ENCODE measurements around the gene RAB19. TPM values are rescaled to one million over a fixed set of nuclear protein-coding genes. Genes with fewer than 3 reads are reported as not detected.
A peak's percentile ranks its signal among the peaks of the same experiment; 100 is the strongest.

Gene RAB19, protein sequence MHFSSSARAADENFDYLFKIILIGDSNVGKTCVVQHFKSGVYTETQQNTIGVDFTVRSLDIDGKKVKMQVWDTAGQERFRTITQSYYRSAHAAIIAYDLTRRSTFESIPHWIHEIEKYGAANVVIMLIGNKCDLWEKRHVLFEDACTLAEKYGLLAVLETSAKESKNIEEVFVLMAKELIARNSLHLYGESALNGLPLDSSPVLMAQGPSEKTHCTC
- 6.4 and 10.2 TPM in 2 replicates for total RNA-seq

DNA sequence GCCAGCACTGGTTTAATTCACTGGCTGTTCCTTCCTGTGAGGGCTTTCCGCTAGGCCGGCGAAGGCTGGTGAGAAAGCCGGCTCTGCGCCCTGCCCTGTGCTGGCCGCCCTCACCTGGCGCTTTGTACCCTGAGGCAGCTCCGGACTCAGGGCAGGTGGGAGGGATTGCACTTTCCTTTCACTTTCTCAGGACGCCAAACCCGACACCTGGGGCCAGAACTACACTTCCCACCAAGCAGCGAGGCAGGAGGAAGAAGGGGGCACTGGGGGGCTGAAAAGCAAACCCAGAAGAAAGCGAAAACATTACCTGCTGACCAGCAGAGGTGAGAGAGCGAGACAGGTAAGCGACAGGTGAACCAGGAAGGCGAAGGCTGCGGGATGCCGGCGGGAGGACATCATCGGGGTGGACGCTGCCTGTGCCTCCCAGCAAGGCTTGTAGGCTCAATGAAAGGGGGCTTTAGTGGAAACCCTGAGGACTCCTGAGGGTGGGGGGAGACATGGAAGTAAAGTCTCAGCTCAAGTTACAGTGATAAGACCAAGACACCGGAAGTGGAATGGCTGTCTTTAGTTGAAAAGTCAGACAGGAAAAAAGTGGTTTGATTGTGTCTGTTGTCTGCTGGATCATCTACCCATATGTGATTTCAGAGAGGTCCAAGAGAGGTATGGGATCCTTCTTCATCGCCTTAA, at the start of gene RAB19:
RAB19 (plus strand) TSS at position 181 of the 687 bp plus-strand sequence. CDS start 3,589 bp downstream, outside the sequence.
- Histone ChIP-seq H3K4me3 (ENCODE audit: low read depth, low read length) (peak within 1 kb of the TSS; percentile 40), H3K36me3 (ENCODE audit: control insufficient read depth, insufficient read depth, low read length) (no peaks in the 10 kb centered on the region), H3K27me3 (ENCODE audit: control insufficient read depth, insufficient read depth, low read length) (no peaks in the 10 kb centered on the region)
- no peak for DNase-seq (ENCODE audit: low read depth)
- TF ChIP-seq, protein P1, sequence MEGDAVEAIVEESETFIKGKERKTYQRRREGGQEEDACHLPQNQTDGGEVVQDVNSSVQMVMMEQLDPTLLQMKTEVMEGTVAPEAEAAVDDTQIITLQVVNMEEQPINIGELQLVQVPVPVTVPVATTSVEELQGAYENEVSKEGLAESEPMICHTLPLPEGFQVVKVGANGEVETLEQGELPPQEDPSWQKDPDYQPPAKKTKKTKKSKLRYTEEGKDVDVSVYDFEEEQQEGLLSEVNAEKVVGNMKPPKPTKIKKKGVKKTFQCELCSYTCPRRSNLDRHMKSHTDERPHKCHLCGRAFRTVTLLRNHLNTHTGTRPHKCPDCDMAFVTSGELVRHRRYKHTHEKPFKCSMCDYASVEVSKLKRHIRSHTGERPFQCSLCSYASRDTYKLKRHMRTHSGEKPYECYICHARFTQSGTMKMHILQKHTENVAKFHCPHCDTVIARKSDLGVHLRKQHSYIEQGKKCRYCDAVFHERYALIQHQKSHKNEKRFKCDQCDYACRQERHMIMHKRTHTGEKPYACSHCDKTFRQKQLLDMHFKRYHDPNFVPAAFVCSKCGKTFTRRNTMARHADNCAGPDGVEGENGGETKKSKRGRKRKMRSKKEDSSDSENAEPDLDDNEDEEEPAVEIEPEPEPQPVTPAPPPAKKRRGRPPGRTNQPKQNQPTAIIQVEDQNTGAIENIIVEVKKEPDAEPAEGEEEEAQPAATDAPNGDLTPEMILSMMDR (IDR thresholded peaks at IDR 0.05; ENCODE audit: insufficient read depth, low read length, poor library complexity, severe bottlenecking), result no peak

DNA sequence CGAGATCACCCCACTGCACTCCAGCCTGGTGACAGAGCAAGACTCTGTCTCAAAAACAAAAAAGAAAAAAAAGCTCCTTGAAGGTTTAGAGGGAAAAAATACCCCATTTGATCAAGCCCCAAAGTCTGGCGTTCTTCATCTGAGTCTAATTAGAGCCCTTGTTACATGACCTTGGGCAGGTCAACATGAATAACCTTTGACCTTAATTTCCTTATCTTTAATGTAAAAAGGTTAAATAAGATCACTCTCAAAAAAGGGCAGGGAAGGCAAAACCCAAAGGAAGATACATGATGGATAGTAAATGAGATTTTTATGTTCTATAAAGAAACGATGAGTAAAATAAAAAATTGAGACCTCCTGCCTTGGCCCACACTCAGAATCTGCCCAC, 45.8 kb upstream of the RAB19 start:
- Histone ChIP-seq H3K27me3 (ENCODE audit: control insufficient read depth, insufficient read depth, low read length) (no peaks in the 10 kb centered on the region), H3K36me3 (ENCODE audit: control insufficient read depth, insufficient read depth, low read length) (no peaks in the 10 kb centered on the region), H3K4me3 (ENCODE audit: low read depth, low read length) (no peak overlapping the region)
- TF ChIP-seq, protein P1 (IDR thresholded peaks at IDR 0.05; ENCODE audit: insufficient read depth, low read length, poor library complexity, severe bottlenecking), result no peak
- DNase-seq (ENCODE audit: low read depth), result no peak

DNA sequence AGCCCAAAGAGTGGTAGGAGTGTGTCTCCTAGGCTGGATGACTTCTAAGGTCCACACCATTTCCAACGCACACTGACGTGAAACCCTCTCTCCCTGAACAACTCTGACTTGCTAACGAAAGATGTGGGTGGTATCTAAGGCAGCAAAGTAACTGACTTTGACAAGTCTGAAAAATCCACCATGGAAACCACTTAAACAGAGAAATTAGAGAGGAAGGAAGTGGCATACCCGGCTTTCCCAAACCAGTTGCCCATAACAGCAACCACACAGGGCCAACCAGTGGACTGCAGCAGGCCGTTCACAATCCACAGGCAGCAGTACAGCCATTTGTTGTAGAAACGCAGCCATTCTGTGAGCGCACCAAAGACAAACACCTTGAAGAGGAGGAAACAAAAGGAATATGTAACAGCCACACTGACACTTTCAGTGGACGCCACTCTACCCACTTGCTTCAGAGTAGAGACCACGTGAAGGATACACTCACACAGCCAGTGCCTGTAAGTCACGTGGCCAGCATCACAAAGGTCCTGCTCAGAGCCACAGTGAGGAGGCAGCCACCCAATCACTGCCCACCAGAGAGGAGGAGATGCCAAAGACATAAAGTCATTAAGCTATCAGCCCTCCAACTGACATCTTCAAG, 45.3 kb upstream of the RAB19 start:
- Histone ChIP-seq H3K27me3 (ENCODE audit: control insufficient read depth, insufficient read depth, low read length) (no peaks in the 10 kb centered on the region), H3K36me3 (ENCODE audit: control insufficient read depth, insufficient read depth, low read length) (no peaks in the 10 kb centered on the region), H3K4me3 (ENCODE audit: low read depth, low read length) (no peak overlapping the region)
- TF ChIP-seq, protein P1 (IDR thresholded peaks at IDR 0.05; ENCODE audit: insufficient read depth, low read length, poor library complexity, severe bottlenecking), result no peak
- no peak for DNase-seq (ENCODE audit: low read depth)

DNA sequence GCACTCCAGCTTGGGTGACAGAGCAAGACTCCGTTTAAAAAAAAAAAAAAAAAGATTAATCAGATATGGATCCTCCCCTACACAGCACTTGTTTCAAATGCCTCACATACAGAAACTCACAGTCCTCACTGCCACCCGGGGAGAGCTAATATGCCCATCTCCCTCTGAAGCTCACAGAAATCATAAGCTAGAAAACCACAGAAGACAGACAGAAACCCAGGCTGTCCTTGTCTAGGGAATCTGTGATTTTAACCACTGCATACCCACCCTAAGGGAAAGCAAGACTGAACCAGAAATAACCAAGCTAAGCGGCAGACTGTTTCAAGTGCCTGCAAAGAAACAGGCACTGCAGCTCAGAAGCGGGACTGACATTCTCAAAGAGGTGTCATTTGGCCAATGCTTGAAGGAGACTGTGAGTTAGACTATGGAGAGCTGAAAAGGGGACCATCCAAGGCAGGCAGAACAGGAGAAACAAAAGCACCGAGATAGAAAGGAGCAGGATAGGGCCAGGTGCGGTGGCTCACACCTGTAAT, 43.1 kb upstream of the RAB19 start:
- no peak for DNase-seq (ENCODE audit: low read depth)
- H3K27me3 ChIP-seq (ENCODE audit: control insufficient read depth, insufficient read depth, low read length), result no peaks in the 10 kb centered on the region
- H3K4me3 ChIP-seq (ENCODE audit: low read depth, low read length), result no peak overlapping the region
- TF ChIP-seq, protein P1 (IDR thresholded peaks at IDR 0.05; ENCODE audit: insufficient read depth, low read length, poor library complexity, severe bottlenecking), result no peak
- H3K36me3 ChIP-seq (ENCODE audit: control insufficient read depth, insufficient read depth, low read length), result no peaks in the 10 kb centered on the region

DNA sequence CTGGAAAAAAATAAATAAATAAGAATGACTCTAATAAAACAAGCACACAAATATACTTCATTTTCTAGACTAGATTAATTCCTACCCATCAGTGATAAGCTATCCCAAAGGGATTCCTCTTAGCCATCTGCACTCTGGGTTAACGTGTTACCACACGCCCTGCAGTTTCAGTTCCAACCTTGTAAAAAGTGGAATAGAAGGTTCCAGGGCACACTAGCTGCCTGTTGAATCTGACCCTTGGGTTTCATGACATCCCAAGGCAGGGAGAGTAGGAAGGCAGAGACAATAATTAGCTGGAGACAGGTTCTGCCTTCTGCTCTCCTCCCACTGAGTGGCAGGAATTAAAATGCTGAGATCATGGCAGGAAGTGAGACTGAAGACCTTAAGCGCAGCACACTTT, 39.0 kb upstream of the RAB19 start:
- no peak for DNase-seq (ENCODE audit: low read depth)
- no peaks in the 10 kb centered on the region for H3K27me3 ChIP-seq (ENCODE audit: control insufficient read depth, insufficient read depth, low read length)
- H3K4me3 ChIP-seq (ENCODE audit: low read depth, low read length), result no peak overlapping the region
- TF ChIP-seq, protein P1 (IDR thresholded peaks at IDR 0.05; ENCODE audit: insufficient read depth, low read length, poor library complexity, severe bottlenecking), result no peak
- no peaks in the 10 kb centered on the region for H3K36me3 ChIP-seq (ENCODE audit: control insufficient read depth, insufficient read depth, low read length)

Measured in kidney epithelial cell (primary cell).